ENCODE measurements around the gene RTTN.

The RTTN gene

DNA sequence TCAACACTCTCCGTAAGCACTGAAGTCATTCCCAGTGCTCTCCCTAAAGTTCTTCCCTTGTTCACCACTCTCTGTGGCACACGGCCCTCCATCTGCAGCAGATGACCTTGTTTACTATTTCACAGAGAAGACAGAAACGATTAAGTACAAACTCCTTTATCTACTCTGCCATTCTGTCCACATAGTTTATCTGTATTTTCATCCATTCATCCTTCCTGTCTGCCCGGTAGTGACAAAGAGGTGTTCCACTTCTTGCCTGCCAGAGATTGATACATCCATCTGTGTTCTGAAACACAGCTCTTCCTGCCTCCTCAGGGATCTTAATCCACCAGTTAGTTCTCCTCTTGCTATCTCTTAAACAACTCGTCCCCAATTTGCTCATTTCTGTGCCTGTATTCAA is 179.9 kb downstream of the RTTN start:
- no peak for DNase-seq (ENCODE audit: low spot score)
- H3K27ac ChIP-seq: no peak overlapping the region
- CTCF ChIA-PET: no interaction called here
- TF ChIP-seq, protein P1, sequence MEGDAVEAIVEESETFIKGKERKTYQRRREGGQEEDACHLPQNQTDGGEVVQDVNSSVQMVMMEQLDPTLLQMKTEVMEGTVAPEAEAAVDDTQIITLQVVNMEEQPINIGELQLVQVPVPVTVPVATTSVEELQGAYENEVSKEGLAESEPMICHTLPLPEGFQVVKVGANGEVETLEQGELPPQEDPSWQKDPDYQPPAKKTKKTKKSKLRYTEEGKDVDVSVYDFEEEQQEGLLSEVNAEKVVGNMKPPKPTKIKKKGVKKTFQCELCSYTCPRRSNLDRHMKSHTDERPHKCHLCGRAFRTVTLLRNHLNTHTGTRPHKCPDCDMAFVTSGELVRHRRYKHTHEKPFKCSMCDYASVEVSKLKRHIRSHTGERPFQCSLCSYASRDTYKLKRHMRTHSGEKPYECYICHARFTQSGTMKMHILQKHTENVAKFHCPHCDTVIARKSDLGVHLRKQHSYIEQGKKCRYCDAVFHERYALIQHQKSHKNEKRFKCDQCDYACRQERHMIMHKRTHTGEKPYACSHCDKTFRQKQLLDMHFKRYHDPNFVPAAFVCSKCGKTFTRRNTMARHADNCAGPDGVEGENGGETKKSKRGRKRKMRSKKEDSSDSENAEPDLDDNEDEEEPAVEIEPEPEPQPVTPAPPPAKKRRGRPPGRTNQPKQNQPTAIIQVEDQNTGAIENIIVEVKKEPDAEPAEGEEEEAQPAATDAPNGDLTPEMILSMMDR (conservative IDR thresholded peaks at IDR 0.05; ENCODE audit: low read depth): no peak
- POLR2A ChIA-PET (ENCODE audit: low non-redundant PET): no interaction called here

DNA sequence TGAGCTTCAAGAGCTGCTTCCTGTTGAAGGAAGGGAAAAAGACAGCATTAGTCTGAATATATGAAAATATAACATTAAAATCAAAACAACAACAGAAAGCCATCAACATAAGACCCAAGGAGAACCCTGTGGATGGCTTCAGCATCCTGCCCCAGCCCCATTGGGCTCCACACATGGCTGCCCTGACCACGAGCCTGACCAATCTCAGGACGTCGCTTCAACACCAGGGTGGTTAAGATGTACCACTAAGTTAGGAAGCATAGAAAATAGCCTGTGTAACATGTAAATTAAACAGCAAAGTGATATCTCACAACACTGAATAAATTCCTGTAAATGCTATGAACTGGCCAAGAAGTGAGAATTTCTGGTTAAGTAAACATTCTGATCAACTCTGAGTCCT is 180.7 kb downstream of the RTTN start:
- ChIA-PET POLR2A (ENCODE audit: low non-redundant PET) (no interaction called here), CTCF (no interaction called here)
- H3K27ac ChIP-seq: no peak overlapping the region
- no peak for DNase-seq (ENCODE audit: low spot score)
- TF ChIP-seq, protein P1 (conservative IDR thresholded peaks at IDR 0.05; ENCODE audit: low read depth): no peak

DNA sequence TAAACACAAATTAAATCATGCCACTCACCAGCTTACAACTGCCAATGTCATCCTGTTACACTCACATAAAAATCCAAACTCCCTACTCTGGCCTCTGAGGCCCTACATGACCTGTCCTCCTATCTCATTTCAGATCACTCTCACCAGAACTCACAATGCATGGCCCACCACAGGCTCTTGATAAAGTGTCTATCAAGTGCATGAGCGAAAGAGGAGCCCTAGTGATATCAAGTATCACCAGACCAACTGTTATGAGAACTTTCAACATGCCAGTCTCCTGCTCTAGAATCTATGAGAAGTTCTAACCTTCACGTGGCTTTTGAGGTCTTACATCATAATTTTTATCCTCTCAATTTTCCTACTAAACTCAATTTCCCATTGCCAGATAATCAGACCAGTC is 181.4 kb downstream of the RTTN start:
- CTCF ChIA-PET: no interaction called here
- no peak for DNase-seq (ENCODE audit: low spot score)

DNA sequence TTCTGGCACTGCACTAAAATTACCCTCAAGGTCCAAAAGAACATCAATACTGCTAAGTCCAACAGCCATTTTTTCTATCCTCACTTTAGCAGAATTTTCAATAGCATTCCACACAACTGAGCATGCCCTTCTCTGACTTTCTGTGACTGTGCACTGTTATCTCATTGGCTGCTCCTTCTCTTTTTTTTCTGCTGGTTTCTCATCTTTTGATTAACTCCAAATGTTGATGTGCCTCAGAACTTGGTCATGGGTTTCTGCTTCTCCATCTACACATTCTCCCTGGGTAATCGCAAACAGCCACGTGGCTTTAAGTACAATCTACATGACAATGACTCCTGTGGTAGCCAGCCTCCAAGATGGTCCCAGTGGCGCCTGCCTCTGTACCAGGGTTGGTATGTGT is 182.9 kb downstream of the RTTN start:
- no peak for DNase-seq (ENCODE audit: low spot score)
- ChIA-PET CTCF (no interaction called here), POLR2A (ENCODE audit: low non-redundant PET) (no interaction called here)
- TF ChIP-seq, protein P1 (conservative IDR thresholded peaks at IDR 0.05; ENCODE audit: low read depth): no peak
- H3K27ac ChIP-seq: no peak overlapping the region

More for the DNA sequence above, 181.4 kb downstream of the RTTN start:
- POLR2A ChIA-PET (ENCODE audit: low non-redundant PET): no interaction called here
- TF ChIP-seq, protein P1 (conservative IDR thresholded peaks at IDR 0.05; ENCODE audit: low read depth): no peak
- H3K27ac ChIP-seq: no peak overlapping the region

DNA sequence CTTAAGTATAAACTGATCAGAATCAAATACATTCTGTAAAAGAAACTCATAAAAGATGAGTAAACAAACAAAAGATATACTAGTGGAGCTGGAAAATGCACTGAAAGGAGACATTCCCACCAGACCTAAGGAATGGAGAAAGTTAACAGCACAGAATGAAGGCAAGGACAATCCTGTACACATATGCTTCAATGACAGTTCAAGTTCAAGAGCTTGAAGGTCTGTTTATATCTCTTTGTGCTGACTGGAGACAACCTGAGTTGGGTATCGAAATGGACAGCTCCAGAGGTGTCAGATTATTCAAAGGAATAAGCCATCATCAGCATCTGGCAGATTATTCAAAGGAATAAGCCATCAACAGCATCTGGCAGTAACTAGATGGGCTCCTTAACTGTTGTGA is 184.0 kb downstream of the RTTN start:
- TF ChIP-seq, protein P1 (conservative IDR thresholded peaks at IDR 0.05; ENCODE audit: low read depth): no peak
- no peak for DNase-seq (ENCODE audit: low spot score)
- ChIA-PET POLR2A (ENCODE audit: low non-redundant PET) (no interaction called here), CTCF (no interaction called here)
- H3K27ac ChIP-seq: no peak overlapping the region

DNA sequence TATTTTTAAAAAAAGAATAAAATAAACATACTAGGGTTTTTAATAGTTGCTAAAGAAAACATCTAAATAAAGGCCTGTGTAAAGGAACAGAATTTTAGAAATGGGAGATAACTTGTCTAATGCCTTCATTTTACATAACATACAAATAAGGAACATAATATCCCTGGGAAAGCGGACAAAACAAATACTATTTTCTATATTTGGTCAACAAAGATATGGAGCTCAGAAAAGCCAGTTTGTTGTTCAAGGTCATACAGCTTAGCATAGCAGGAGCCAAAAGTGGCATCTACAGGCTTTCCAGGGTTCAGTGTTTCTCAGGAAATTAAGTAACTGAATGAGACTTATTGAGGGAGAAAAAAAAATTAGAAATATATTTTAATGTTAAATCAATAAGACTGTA is 184.4 kb downstream of the RTTN start:
- ChIA-PET CTCF (no interaction called here), POLR2A (ENCODE audit: low non-redundant PET) (no interaction called here)
- TF ChIP-seq, protein P1 (conservative IDR thresholded peaks at IDR 0.05; ENCODE audit: low read depth): no peak
- no peak for DNase-seq (ENCODE audit: low spot score)
- no peak overlapping the region for H3K27ac ChIP-seq

DNA sequence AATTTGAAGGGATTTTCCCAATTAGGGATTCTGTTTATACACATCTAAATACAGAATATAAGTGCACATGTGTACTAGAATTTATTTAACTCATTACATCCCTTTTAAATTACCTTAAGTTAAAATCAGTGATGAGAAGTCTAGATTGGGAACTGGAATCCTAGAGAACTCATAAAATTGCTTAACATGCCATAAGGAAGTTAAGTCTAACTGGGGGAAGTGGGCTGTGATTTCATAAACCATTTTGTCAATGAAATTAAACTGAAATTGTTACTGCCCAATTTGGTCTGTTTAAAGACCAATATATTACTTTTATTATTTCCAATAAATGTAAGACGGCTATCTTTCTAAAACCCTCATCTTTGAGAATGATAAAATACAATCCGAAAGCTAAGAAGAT is 185.5 kb downstream of the RTTN start:
- no peak overlapping the region for H3K27ac ChIP-seq
- TF ChIP-seq, protein P1 (conservative IDR thresholded peaks at IDR 0.05; ENCODE audit: low read depth): no peak
- DNase-seq (ENCODE audit: low spot score): no peak
- POLR2A ChIA-PET (ENCODE audit: low non-redundant PET): no interaction called here
- CTCF ChIA-PET: no interaction called here
